Adrenal gland (tissue), 12 donors: ENCODE measurements around the gene SYNE1. TPM values are rescaled to one million over a fixed set of nuclear protein-coding genes. Genes with fewer than 3 reads are reported as not detected.

ENCODE experiments used
- DNase-seq, 7 donors: peaks; one replicate each; pipeline ENCODE4 v3.0.0-alpha.2; 2019 to 2020
- H3K27ac ChIP-seq, 5 donors: fragments of 200-600 bp; sonication (generic) in 4 of 5; 1 replicate in 3 of 5; 2 replicates in 2 of 5; pipeline versions ENCODE4 v1.5.1 to v1.8.0; 2016 to 2020; ENCODE audit warnings: mild to moderate bottlenecking in 1 of 5
- H3K27me3 ChIP-seq: fragments of 200-600 bp; 2 replicates; pipeline ENCODE4 v1.8.0; 2021
- H3K36me3 ChIP-seq, 2 donors: fragments of 200-600 bp; replicated peaks in 1 of 2; 1 replicate in 1 of 2; 2 replicates in 1 of 2; pipeline versions ENCODE4 v1.5.1 to v1.8.0; 2018 to 2022
- H3K4me1 ChIP-seq, 2 donors: fragments of 200-600 bp; replicated peaks in 1 of 2; 1 replicate in 1 of 2; 2 replicates in 1 of 2; pipeline versions ENCODE4 v1.5.1 to v1.8.0; 2018 to 2021
- H3K4me3 ChIP-seq, 4 donors: fragments of 200-600 bp; sonication (generic) in 3 of 4; one replicate each; pipeline ENCODE4 v1.5.1; 2016 to 2018
- H3K9me3 ChIP-seq, 3 donors: fragments of 200-600 bp; sonication (generic) in 1 of 3; replicated peaks in 1 of 3; 1 replicate in 2 of 3; 2 replicates in 1 of 3; pipeline versions ENCODE4 v1.5.1 to v1.8.0; 2016 to 2021
- POLR2A ChIP-seq, 2 donors: fragments of 450-650 bp; IDR thresholded peaks; one replicate each; pipeline ENCODE4 v1.6.1; 2017; ENCODE audit warnings: antibody characterized with exemption in 2 of 2, mild to moderate bottlenecking in 2 of 2, moderate library complexity in 1 of 2
- WGBS, 4 donors: extraction: QIAGEN DNeasy Blood & Tissue Kit in 2 of 4; methylation state at CpG; one replicate each; pipeline versions ENCODE4 v1.1.5 to v1.1.7; 2013 to 2017; 5-methylcytosine and 5-hydroxymethylcytosine counted together
- intact Hi-C, 2 donors: fragments of 100-400 bp; cut with DNase I; formaldehyde crosslinking; loops; one replicate each; pipeline versions ENCODE4 v1.14.1 to v1.15.0; 2022 to 2023
- polyA plus RNA-seq, 3 donors: library from polyadenylated mRNA; stranded (reverse); fragments of 200-250 nt in 2 of 3; fragments of 350-450 nt in 1 of 3; fragmentation: Illumina TruSeq in 1 of 3; extraction: RNeasy Lipid Tissue Mini Kit (QIAGEN cat#74804) in 1 of 3; gene quantifications; one replicate each; pipeline ENCODE4 v1.2.3, GENCODE V29; 2013 to 2014
- total RNA-seq, 9 donors: library from RNA; depleted of rRNA in 4 of 9; stranded (reverse); fragments of >200 nt in 4 of 9; fragments of 120-200 nt in 1 of 9; fragmentation: NEBNext Ultra II Directional in 1 of 9; extraction: Animal tissue kit (Norgen Biotek cat#: 25700) in 1 of 9; gene quantifications; one replicate each; pipeline versions ENCODE4 v1.1.0 to v1.2.4, GENCODE V29; 2013 to 2023
- TF ChIP-seq, protein P1 (sequence below), 6 experiments: fragments of 450-650 bp in 4 of 6; fragments of 200-600 bp in 2 of 6; sonication (generic) in 1 of 6; IDR thresholded peaks; 1 replicate in 5 of 6; 2 replicates in 1 of 6; pipeline versions ENCODE4 v1.5.1 to v1.8.0; 2016 to 2021; ENCODE audit warnings: antibody characterized with exemption in 6 of 6, mild to moderate bottlenecking in 2 of 6, moderate library complexity in 1 of 6
- donor health status: healthy with polysubstance abuse.
- donor health status: Bipolar disorder and iron deficiency.
- donor health status: DM: yes; HTN: yes; CAD: no.
- donor health status: DM: no; HTN: no; CAD: no.
- donor health status: DM: no; HTN: no; CAD: no.
- donor health status: DM: yes; HTN: yes; CAD: no.

The SYNE1 gene
- total and polyA plus RNA-seq, 12 donors = 29.0 to 170 (median 93.1) TPM

DNA sequence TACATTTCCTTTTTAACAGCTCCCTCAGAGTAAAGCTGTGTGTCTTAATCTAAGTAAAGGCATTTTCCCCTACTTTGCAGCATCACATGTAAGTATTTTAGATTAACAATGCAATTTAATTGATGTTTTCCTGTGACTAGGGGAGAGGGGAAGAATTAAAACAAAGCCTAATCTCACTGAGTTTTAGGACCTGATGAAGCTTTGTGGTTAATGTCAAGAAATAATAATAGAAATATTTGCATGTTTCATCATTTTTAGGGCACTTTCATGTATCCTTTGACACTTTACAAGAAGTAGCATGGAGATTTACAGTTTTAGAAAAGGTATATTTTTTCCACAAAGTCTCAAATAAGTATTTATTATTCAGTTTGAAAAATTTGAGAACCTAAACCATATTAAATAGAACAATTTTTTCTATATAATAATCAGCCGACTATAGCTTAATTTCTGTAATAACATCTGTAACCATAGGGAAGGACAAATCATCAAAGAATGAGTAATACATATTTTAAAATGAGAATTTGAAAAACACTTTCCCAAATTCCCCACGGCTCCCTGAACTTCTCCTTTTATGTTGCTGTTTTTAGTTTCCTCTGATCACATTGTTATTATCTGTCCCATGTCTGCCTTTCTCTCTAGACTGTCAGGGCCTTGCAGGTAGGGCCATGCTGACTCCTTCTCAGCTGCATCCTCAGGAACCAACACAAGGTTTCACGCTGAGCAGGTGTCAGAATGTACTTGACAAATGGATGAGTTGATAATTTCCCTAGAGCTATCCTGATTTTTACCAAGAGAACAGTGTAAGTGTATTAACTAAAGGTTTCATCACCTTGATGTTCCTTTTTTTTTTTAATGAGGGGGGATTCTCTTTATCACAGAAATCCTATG, 338.1 kb downstream of the SYNE1 start:
- Histone ChIP-seq H3K36me3 (peaks cover 0 to 3% of the 10 kb centered on the region in 2 donors), H3K4me1 (peaks cover 0 to 26% of the 10 kb centered on the region in 2 donors), H3K4me3 (no peak overlapping the region), H3K27ac (no peak overlapping the region), H3K9me3 (no peaks in the 10 kb centered on the region), H3K27me3 (no peaks in the 10 kb centered on the region)
- DNase-seq = no peak
- WGBS, 4 donors = 61 to 70% (median 70%) methylated on average over 3 of the region's 3 CpGs
- intact Hi-C loops = no loop called here
- no peak for TF ChIP-seq POLR2A (IDR thresholded peaks at IDR 0.05)
- TF ChIP-seq, protein P1, sequence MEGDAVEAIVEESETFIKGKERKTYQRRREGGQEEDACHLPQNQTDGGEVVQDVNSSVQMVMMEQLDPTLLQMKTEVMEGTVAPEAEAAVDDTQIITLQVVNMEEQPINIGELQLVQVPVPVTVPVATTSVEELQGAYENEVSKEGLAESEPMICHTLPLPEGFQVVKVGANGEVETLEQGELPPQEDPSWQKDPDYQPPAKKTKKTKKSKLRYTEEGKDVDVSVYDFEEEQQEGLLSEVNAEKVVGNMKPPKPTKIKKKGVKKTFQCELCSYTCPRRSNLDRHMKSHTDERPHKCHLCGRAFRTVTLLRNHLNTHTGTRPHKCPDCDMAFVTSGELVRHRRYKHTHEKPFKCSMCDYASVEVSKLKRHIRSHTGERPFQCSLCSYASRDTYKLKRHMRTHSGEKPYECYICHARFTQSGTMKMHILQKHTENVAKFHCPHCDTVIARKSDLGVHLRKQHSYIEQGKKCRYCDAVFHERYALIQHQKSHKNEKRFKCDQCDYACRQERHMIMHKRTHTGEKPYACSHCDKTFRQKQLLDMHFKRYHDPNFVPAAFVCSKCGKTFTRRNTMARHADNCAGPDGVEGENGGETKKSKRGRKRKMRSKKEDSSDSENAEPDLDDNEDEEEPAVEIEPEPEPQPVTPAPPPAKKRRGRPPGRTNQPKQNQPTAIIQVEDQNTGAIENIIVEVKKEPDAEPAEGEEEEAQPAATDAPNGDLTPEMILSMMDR (IDR thresholded peaks at IDR 0.05) = no peak

DNA sequence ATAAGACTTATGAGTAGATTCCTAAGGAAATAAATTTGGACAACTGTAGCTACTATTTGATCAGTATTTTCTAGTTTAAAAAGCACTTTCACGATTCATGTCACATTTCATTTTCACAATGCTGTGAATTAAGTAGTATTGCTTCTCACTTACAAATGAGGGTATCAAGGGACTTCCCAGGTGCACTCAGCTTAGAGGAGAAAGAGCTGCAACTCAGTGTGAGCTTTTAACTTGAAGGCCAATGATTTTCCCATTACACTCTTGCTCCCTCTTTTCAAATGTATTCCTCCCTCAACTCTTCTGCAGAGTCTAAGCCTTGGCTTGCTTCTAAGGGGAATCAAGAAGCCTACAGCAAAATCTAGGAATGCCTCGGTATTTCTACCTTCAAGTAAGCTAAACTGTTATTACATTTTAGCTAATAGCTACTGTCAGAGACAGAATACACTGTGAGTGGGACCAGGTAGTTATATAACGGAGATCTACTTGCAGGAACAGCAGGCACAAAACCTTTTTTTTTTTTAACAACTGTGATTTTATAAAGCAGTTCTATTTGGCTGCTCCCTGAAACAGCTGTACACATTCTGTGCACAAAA, 339.0 kb downstream of the SYNE1 start:
- Histone ChIP-seq H3K4me1 (peaks cover 0 to 26% of the 10 kb centered on the region in 2 donors), H3K27ac (no peak overlapping the region), H3K36me3 (peaks cover 0 to 12% of the 10 kb centered on the region in 2 donors), H3K4me3 (no peak overlapping the region), H3K27me3 (no peaks in the 10 kb centered on the region), H3K9me3 (no peaks in the 10 kb centered on the region)
- intact Hi-C loops = no loop called here
- TF ChIP-seq, protein P1 (IDR thresholded peaks at IDR 0.05) = no peak
- TF ChIP-seq POLR2A (IDR thresholded peaks at IDR 0.05) = no peak
- 83 to 87% (median 85%) methylated on average over 3 of the region's 3 CpGs for WGBS, 4 donors
- DNase-seq = no peak

DNA sequence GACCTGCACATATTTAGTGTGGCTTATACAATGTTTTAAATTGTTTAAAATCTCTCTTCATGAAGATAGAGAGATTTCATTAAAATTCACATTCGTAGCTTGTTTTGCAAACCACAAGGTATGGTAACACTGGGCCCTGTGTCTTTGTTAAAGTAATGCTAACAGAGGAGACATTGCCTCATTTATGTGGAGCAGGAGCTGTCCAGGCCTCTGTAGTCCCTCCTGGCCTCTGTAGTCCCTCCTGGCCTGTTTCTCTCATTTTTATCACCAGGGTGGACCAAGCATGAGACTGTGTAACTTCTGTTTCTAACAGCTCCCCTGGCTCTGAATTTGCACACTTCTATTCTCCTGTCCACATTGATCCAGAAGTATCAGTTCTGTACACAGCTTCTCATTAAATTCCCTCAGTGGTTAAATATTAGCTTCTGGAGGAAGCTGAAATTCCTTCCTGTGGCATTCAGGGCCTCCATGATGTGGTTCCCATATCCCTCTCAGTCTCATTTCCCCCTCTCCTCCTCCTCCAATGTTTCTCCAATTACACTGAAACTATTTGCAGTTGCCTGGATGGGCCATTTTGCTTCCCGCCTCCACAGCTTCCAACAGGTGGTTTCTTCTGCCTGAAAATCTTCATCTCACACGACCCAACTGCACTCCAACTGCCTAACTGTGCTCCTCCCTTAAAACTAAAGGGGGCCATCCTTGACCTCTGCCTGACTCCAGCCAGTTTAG, 340.4 kb downstream of the SYNE1 start:
- intact Hi-C loops = no loop called here
- Histone ChIP-seq H3K4me3 (no peak overlapping the region), H3K27me3 (no peaks in the 10 kb centered on the region)

More for the DNA sequence above, 340.4 kb downstream of the SYNE1 start:
- 69 to 95% (median 82%) methylated on average over 3 of the region's 3 CpGs for WGBS, 4 donors
- TF ChIP-seq, protein P1 (IDR thresholded peaks at IDR 0.05) = no peak
- no peak for TF ChIP-seq POLR2A (IDR thresholded peaks at IDR 0.05)
- H3K36me3 ChIP-seq = peaks cover 0 to 25% of the 10 kb centered on the region in 2 donors
- no peak overlapping the region for H3K27ac ChIP-seq
- no peaks in the 10 kb centered on the region for H3K9me3 ChIP-seq
- no peak for DNase-seq
- H3K4me1 ChIP-seq = peaks cover 0 to 22% of the 10 kb centered on the region in 2 donors
